HepG2 (cell line): ENCODE results near the gene YWHAB. TPM values are rescaled to one million over a fixed set of nuclear protein-coding genes. Genes with fewer than 3 reads are reported as not detected.

Experiments
- ADNP ChIP-seq: sonication (generic); formaldehyde crosslinking; IDR thresholded peaks from 2 replicates; pipeline ENCODE4 v1.4.0; 2020; ENCODE audit warnings: missing genetic modification reagents
- CBX1 ChIP-seq: IDR thresholded peaks from one replicate; pipeline ENCODE4 v1.6.1; 2016; ENCODE audit warnings: antibody characterized with exemption, low read depth
- CCDC6 ChIP-seq: sonication (generic); formaldehyde crosslinking; IDR thresholded peaks from 2 replicates; pipeline ENCODE4 v1.8.1; 2022; ENCODE audit warnings: mild to moderate bottlenecking, missing genetic modification reagents, moderate library complexity
- CREB1 ChIP-seq, 2 experiments: fragments of 450-650 bp in 1 of 2; IDR thresholded peaks; 2 replicates each; pipeline ENCODE4 v1.6.1; 2016 to 2017; ENCODE audit warnings: control low read depth in 1 of 2, mild to moderate bottlenecking in 1 of 2, missing compliant biosample characterization in 1 of 2, missing genetic modification characterization in 1 of 2
- DMAP1 ChIP-seq: IDR thresholded peaks from 2 replicates; pipeline ENCODE4 v1.6.1; 2016
- ETV6 ChIP-seq: sonication (generic); formaldehyde crosslinking; conservative IDR thresholded peaks from 2 replicates; pipeline ENCODE4 v1.4.0; 2020; ENCODE audit warnings: missing genetic modification reagents
- FUBP1 ChIP-seq: sonication (generic); formaldehyde crosslinking; IDR thresholded peaks from 2 replicates; pipeline ENCODE4 v1.5.1; 2020; ENCODE audit warnings: missing genetic modification reagents, mild to moderate bottlenecking, borderline replicate concordance
- HINFP ChIP-seq: sonication (generic); formaldehyde crosslinking; IDR thresholded peaks from 2 replicates; pipeline ENCODE4 v1.4.0; 2020; ENCODE audit warnings: low read depth, mild to moderate bottlenecking, missing genetic modification reagents
- HIVEP1 ChIP-seq: sonication (generic); formaldehyde crosslinking; IDR thresholded peaks from 2 replicates; pipeline ENCODE4 v1.4.0; 2020; ENCODE audit warnings: mild to moderate bottlenecking, missing genetic modification reagents
- KDM5B ChIP-seq: sonication (generic); formaldehyde crosslinking; IDR thresholded peaks from 2 replicates; pipeline ENCODE4 v1.4.0; 2020; ENCODE audit warnings: missing genetic modification reagents, mild to moderate bottlenecking, borderline replicate concordance
- KLF9 ChIP-seq: IDR thresholded peaks from 2 replicates; pipeline ENCODE4 v1.6.1; 2016; ENCODE audit warnings: low read depth
- LBX2 ChIP-seq: sonication (generic); formaldehyde crosslinking; IDR thresholded peaks from 2 replicates; pipeline ENCODE4 v1.5.0; 2020; ENCODE audit warnings: missing genetic modification reagents, mild to moderate bottlenecking, borderline replicate concordance
- NFRKB ChIP-seq: fragments of 450-650 bp; IDR thresholded peaks from 2 replicates; pipeline ENCODE4 v1.6.1; 2017
- NR2F2 ChIP-seq: IDR thresholded peaks from 2 replicates; pipeline ENCODE4 v1.6.1; 2012; ENCODE audit warnings: low read depth, inconsistent platforms, borderline replicate concordance
- PBX3 ChIP-seq: sonication (generic); formaldehyde crosslinking; IDR thresholded peaks from 2 replicates; pipeline ENCODE4 v1.8.1; 2023; ENCODE audit warnings: missing genetic modification reagents, inconsistent platforms, borderline replicate concordance
- RBM22 ChIP-seq: fragments of 200-400 bp; formaldehyde crosslinking; optimal IDR thresholded peaks from 2 replicates; pipeline ENCODE3; 2017; ENCODE audit warnings: mild to moderate bottlenecking, low read length, moderate library complexity
- SMARCC2 ChIP-seq: fragments of 450-650 bp; IDR thresholded peaks from 2 replicates; pipeline ENCODE4 v1.6.1; 2017; ENCODE audit warnings: antibody characterized with exemption, mild to moderate bottlenecking
- SRSF1 ChIP-seq: fragments of 200-400 bp; formaldehyde crosslinking; optimal IDR thresholded peaks from 2 replicates; pipeline ENCODE3; 2017; ENCODE audit warnings: mild to moderate bottlenecking, low read depth, low read length, moderate library complexity
- ZNF276 ChIP-seq: sonication (generic); formaldehyde crosslinking; IDR thresholded peaks from 2 replicates; pipeline ENCODE4 v1.4.0; 2020; ENCODE audit warnings: mild to moderate bottlenecking, low read depth, missing genetic modification reagents
- ZNF589 ChIP-seq: sonication (generic); formaldehyde crosslinking; conservative IDR thresholded peaks from 2 replicates; pipeline ENCODE4 v1.8.0; 2022; ENCODE audit warnings: mild to moderate bottlenecking, moderate library complexity, missing genetic modification reagents
- ZNF678 ChIP-seq: sonication (generic); formaldehyde crosslinking; IDR thresholded peaks from 2 replicates; pipeline ENCODE4 v1.4.0; 2020; ENCODE audit warnings: mild to moderate bottlenecking, missing genetic modification reagents
- ZNF839 ChIP-seq: sonication (generic); formaldehyde crosslinking; IDR thresholded peaks from 2 replicates; pipeline ENCODE4 v1.4.0; 2020; ENCODE audit warnings: missing genetic modification reagents, mild to moderate bottlenecking, borderline replicate concordance
- polyA plus RNA-seq, 8 experiments: library from polyadenylated mRNA; depleted of rRNA in 3 of 8; stranded (reverse) in 7 of 8; unstranded in 1 of 8; fragments of >200 nt; fragmentation: Illumina TruSeq in 4 of 8; extraction: Trizol in 4 of 8; gene quantifications; 2 replicates each; pipeline versions ENCODE4 v1.2.1 to v1.2.3, GENCODE V29; 2011 to 2016; ENCODE audit warnings: low read depth in 4 of 8, missing spikeins in 1 of 8, mixed read lengths in 1 of 8; ENCODE audit not compliant: insufficient read depth in 1 of 8
- total RNA-seq, 5 experiments: library from RNA; depleted of rRNA; stranded (reverse); fragments of >200 nt; fragmentation: Illumina TruSeq; extraction: Trizol; gene quantifications; 2 replicates each; pipeline ENCODE4 v1.2.3, GENCODE V29; 2016; ENCODE audit warnings: low read depth in 1 of 5

YWHAB gene
- total and polyA plus RNA-seq, 2 of the 13 experiments (the other 11 are each of a cell fraction or from before 2014, with no cell fraction given) = 77.2 to 121 TPM

- no peak for TF ChIP-seq NR2F2
- no peak for TF ChIP-seq CBX1
- peak; percentile 48 for TF ChIP-seq SRSF1
- peak; percentile 67; the same call in 1 of the 2 replicates for TF ChIP-seq HIVEP1
- peak; percentile 80; the same call in 1 of the 2 replicates for TF ChIP-seq HINFP (CRISPR knock-in tag)
- TF ChIP-seq CCDC6 = peak; percentile 82
- TF ChIP-seq ETV6 (CRISPR knock-in tag) = peak; percentile 76; the same call in 1 of the 2 replicates
- no peak for TF ChIP-seq NFRKB
- TF ChIP-seq DMAP1 (CRISPR knock-in tag) = peak; percentile 72
- 0 out of 2 replicates have a peak, but pooled peaks have one; percentile 95 for TF ChIP-seq ZNF589
- peak; percentile 77; the same call in 1 of the 2 replicates for TF ChIP-seq PBX3 (CRISPR knock-in tag)
- peak; percentile 74; the same call in 1 of the 2 replicates for TF ChIP-seq KDM5B (CRISPR knock-in tag)
- TF ChIP-seq LBX2 (CRISPR knock-in tag) = peak; percentile 80; the same call in 1 of the 2 replicates
- no peak for TF ChIP-seq SMARCC2
- TF ChIP-seq KLF9 (CRISPR knock-in tag) = peak; percentile 76; the same call in 1 of the 2 replicates
- no peak for TF ChIP-seq ZNF678 (CRISPR knock-in tag)
- peak; percentile 15; the same call in 1 of the 2 replicates for TF ChIP-seq ADNP (CRISPR knock-in tag)
- TF ChIP-seq ZNF839 (CRISPR knock-in tag) = 0 out of 2 replicates have a peak, but pooled peaks have one; percentile 28
- TF ChIP-seq CREB1 (IDR thresholded peaks at IDR 0.05) = no peak
- no peak for TF ChIP-seq CREB1 (CRISPR knock-in tag; IDR thresholded peaks at IDR 0.05)
- TF ChIP-seq ZNF276 (CRISPR knock-in tag) = peak; percentile 49; the same call in 1 of the 2 replicates
- no peak for TF ChIP-seq RBM22
- no peak for TF ChIP-seq FUBP1 (CRISPR knock-in tag)
These were observed 24.6 kb downstream of the YWHAB start, which contains the start of gene PABPC1L (continued) for GRCh38 chr20:44909872-44910689.
